ENCODE results near the gene EFCAB11.

Gene EFCAB11

GRCh38 chr14:89959853-89960445, 5.4 kb upstream of the EFCAB11 start:
- no peak for ATAC-seq
- TF ChIP-seq CREB5 (CRISPR knock-in tag; IDR thresholded peaks at IDR 0.05; ENCODE audit: low read depth) (no peak), PPARA (CRISPR knock-in tag; IDR thresholded peaks at IDR 0.05; ENCODE audit: borderline replicate concordance) (no peak), OSR1 (CRISPR knock-in tag; IDR thresholded peaks at IDR 0.05) (no peak), ZFP3 (CRISPR knock-in tag; IDR thresholded peaks at IDR 0.05) (no peak)

GRCh38 chr14:89958966-89959365, 4.4 kb upstream of the EFCAB11 start:
- no peak for TF ChIP-seq ESRRG (CRISPR knock-in tag; IDR thresholded peaks at IDR 0.05)
- no peak for TF ChIP-seq TOX (CRISPR knock-in tag; IDR thresholded peaks at IDR 0.05; ENCODE audit: borderline replicate concordance)
- TF ChIP-seq TSHZ2 (CRISPR knock-in tag; IDR thresholded peaks at IDR 0.05) = no peak
- TF ChIP-seq ZFP3 (CRISPR knock-in tag; IDR thresholded peaks at IDR 0.05) = no peak
- TF ChIP-seq ZFP30 (CRISPR knock-in tag; IDR thresholded peaks at IDR 0.05) = no peak
- no peak for TF ChIP-seq TCF4 (CRISPR knock-in tag; IDR thresholded peaks at IDR 0.05; ENCODE audit: borderline replicate concordance)
- no peak for TF ChIP-seq PPARA (CRISPR knock-in tag; IDR thresholded peaks at IDR 0.05; ENCODE audit: borderline replicate concordance)
- TF ChIP-seq CSDC2 (CRISPR knock-in tag; IDR thresholded peaks at IDR 0.05) = no peak
- no peak for TF ChIP-seq ZNF70 (CRISPR knock-in tag; IDR thresholded peaks at IDR 0.05)
- no peak for TF ChIP-seq ZNF8 (CRISPR knock-in tag; IDR thresholded peaks at IDR 0.05)
- TF ChIP-seq POU6F1 (CRISPR knock-in tag; IDR thresholded peaks at IDR 0.05; ENCODE audit: borderline replicate concordance, low read depth) = no peak
- no peak for TF ChIP-seq ZC3H10 (CRISPR knock-in tag; IDR thresholded peaks at IDR 0.05)
- no peak for TF ChIP-seq ISL1 (CRISPR knock-in tag; IDR thresholded peaks at IDR 0.05)
- TF ChIP-seq ARNTL (CRISPR knock-in tag; IDR thresholded peaks at IDR 0.05; ENCODE audit: borderline replicate concordance, low read depth) = no peak
- TF ChIP-seq OSR1 (CRISPR knock-in tag; IDR thresholded peaks at IDR 0.05) = no peak
- no peak for TF ChIP-seq SNAI2 (CRISPR knock-in tag; IDR thresholded peaks at IDR 0.05)
- no peak for TF ChIP-seq ZNF565 (CRISPR knock-in tag; conservative IDR thresholded peaks at IDR 0.05; ENCODE audit: low read depth)
- TF ChIP-seq GLIS3 (CRISPR knock-in tag; IDR thresholded peaks at IDR 0.05) = no peak
- ATAC-seq = no peak

GRCh38 chr14:89957791-89958190, 3.3 kb upstream of the EFCAB11 start:
- no peak for ATAC-seq
- TF ChIP-seq ESRRG (CRISPR knock-in tag; IDR thresholded peaks at IDR 0.05) (no peak), TSHZ2 (CRISPR knock-in tag; IDR thresholded peaks at IDR 0.05) (no peak), ARNTL (CRISPR knock-in tag; IDR thresholded peaks at IDR 0.05; ENCODE audit: borderline replicate concordance, low read depth) (no peak), BACH2 (CRISPR knock-in tag; IDR thresholded peaks at IDR 0.05; ENCODE audit: borderline replicate concordance) (no peak), ISL1 (CRISPR knock-in tag; IDR thresholded peaks at IDR 0.05) (no peak), TOX (CRISPR knock-in tag; IDR thresholded peaks at IDR 0.05; ENCODE audit: borderline replicate concordance) (no peak), ZNF8 (CRISPR knock-in tag; IDR thresholded peaks at IDR 0.05) (no peak), ZFP30 (CRISPR knock-in tag; IDR thresholded peaks at IDR 0.05) (no peak), ZFP3 (CRISPR knock-in tag; IDR thresholded peaks at IDR 0.05) (no peak), PPARA (CRISPR knock-in tag; IDR thresholded peaks at IDR 0.05; ENCODE audit: borderline replicate concordance) (no peak), CREB5 (CRISPR knock-in tag; IDR thresholded peaks at IDR 0.05; ENCODE audit: low read depth) (no peak), RARB (CRISPR knock-in tag; IDR thresholded peaks at IDR 0.05) (no peak), TCF4 (CRISPR knock-in tag; IDR thresholded peaks at IDR 0.05; ENCODE audit: borderline replicate concordance) (no peak), POU6F1 (CRISPR knock-in tag; IDR thresholded peaks at IDR 0.05; ENCODE audit: borderline replicate concordance, low read depth) (no peak), ZNF565 (CRISPR knock-in tag; conservative IDR thresholded peaks at IDR 0.05; ENCODE audit: low read depth) (no peak), SNAI2 (CRISPR knock-in tag; IDR thresholded peaks at IDR 0.05) (no peak), ZNF70 (CRISPR knock-in tag; IDR thresholded peaks at IDR 0.05) (no peak), PATZ1 (CRISPR knock-in tag; IDR thresholded peaks at IDR 0.05; ENCODE audit: borderline replicate concordance) (no peak)
